ENCODE results near the gene TRMT10A.

The TRMT10A gene

DNA sequence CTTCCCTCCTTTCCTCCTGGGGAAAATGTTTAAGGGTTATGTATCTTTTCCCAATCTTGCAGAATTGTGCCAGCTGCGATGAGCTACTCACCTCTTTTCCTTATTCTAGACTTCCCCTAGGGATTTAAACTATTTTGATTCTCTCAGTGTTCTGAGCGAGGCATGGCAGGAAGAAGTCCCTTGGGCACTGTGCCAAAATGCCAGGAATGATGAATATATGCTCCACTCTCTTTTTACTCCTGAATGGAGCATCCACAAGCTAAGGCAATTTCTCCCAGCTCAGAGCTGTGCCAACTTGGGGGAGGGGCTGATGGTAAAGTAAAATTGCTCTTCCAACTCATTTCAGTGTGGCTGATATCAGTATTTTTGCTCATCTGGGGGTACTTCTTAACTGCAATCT is 57.1 kb downstream of the TRMT10A start:
- Histone ChIP-seq H3K27ac (ENCODE audit: low read length, poor library complexity, severe bottlenecking) (no peak overlapping the region), H3K36me3 (ENCODE audit: control insufficient read depth in 1 of 2, insufficient read depth in 2 of 2, low read depth in 1 of 2, low read length in 2 of 2) (no peaks in the 10 kb centered on the region), H3K23ac (ENCODE audit: low read length in 2 of 2) (no peak overlapping the region), H3K4me3 (ENCODE audit: insufficient read depth in 1 of 2, low read depth in 1 of 2, low read length in 2 of 2) (no peak overlapping the region), H3K18ac (ENCODE audit: low read depth in 1 of 2, low read length in 2 of 2) (no peak overlapping the region), H3K4me1 (ENCODE audit: control insufficient read depth, insufficient read depth, low read depth, low read length) (no peaks in the 10 kb centered on the region), H3K4ac (ENCODE audit: low read depth in 1 of 2, low read length in 2 of 2) (no peak overlapping the region), H3K9me3 (ENCODE audit: control insufficient read depth, low read length) (no peaks in the 10 kb centered on the region), H3K9ac (ENCODE audit: low read length) (no peak overlapping the region), H2AK5ac (ENCODE audit: low read length, severe bottlenecking) (no peak overlapping the region), H3K79me1 (replicated peaks; ENCODE audit: low read length, poor library complexity, severe bottlenecking) (no peaks in the 10 kb centered on the region), H2BK15ac (ENCODE audit: low read depth, poor library complexity, severe bottlenecking) (no peak overlapping the region), H4K8ac (ENCODE audit: low read length) (no peak overlapping the region), H3K14ac (ENCODE audit: low read length in 2 of 2) (no peak overlapping the region), H3K4me2 (ENCODE audit: low read length, poor library complexity, severe bottlenecking) (no peak overlapping the region), H2BK5ac (ENCODE audit: low read depth, low read length, poor library complexity, severe bottlenecking) (no peak overlapping the region), H2BK12ac (ENCODE audit: low read length in 2 of 2) (no peak overlapping the region), H3K27me3 (ENCODE audit: control insufficient read depth in 1 of 2, insufficient read depth in 1 of 2, low read length in 2 of 2) (no peaks in the 10 kb centered on the region), H2BK120ac (ENCODE audit: low read depth, low read length) (no peak overlapping the region), H2AFZ (ENCODE audit: low read depth, low read length) (no peak overlapping the region), H4K91ac (ENCODE audit: low read length) (no peak overlapping the region)
- WGBS: 48% methylated on average over 2 of the region's 2 CpGs
- no peak for DNase-seq

GRCh38 chr4:99504804-99505502 is 58.9 kb downstream of the TRMT10A start:
- Histone ChIP-seq H2BK120ac (ENCODE audit: low read depth, low read length) (no peak overlapping the region), H2BK12ac (ENCODE audit: low read length in 2 of 2) (no peak overlapping the region), H3K9ac (ENCODE audit: low read length) (no peak overlapping the region), H2BK15ac (ENCODE audit: low read depth, poor library complexity, severe bottlenecking) (no peak overlapping the region), H3K4me1 (ENCODE audit: control insufficient read depth, insufficient read depth, low read depth, low read length) (no peaks in the 10 kb centered on the region), H3K79me1 (replicated peaks; ENCODE audit: low read length, poor library complexity, severe bottlenecking) (no peaks in the 10 kb centered on the region), H3K27me3 (ENCODE audit: control insufficient read depth in 1 of 2, insufficient read depth in 1 of 2, low read length in 2 of 2) (no peaks in the 10 kb centered on the region), H3K36me3 (ENCODE audit: control insufficient read depth in 1 of 2, insufficient read depth in 2 of 2, low read depth in 1 of 2, low read length in 2 of 2) (no peaks in the 10 kb centered on the region), H3K4me3 (ENCODE audit: insufficient read depth in 1 of 2, low read depth in 1 of 2, low read length in 2 of 2) (no peak overlapping the region), H4K8ac (ENCODE audit: low read length) (no peak overlapping the region), H2AFZ (ENCODE audit: low read depth, low read length) (no peak overlapping the region), H3K4me2 (ENCODE audit: low read length, poor library complexity, severe bottlenecking) (no peak overlapping the region), H3K27ac (ENCODE audit: low read length, poor library complexity, severe bottlenecking) (no peak overlapping the region), H3K9me3 (ENCODE audit: control insufficient read depth, low read length) (no peaks in the 10 kb centered on the region), H3K18ac (ENCODE audit: low read depth in 1 of 2, low read length in 2 of 2) (no peak overlapping the region), H2BK5ac (ENCODE audit: low read depth, low read length, poor library complexity, severe bottlenecking) (no peak overlapping the region), H3K14ac (ENCODE audit: low read length in 2 of 2) (no peak overlapping the region), H4K91ac (ENCODE audit: low read length) (no peak overlapping the region), H2AK5ac (ENCODE audit: low read length, severe bottlenecking) (no peak overlapping the region), H3K4ac (ENCODE audit: low read depth in 1 of 2, low read length in 2 of 2) (no peak overlapping the region), H3K23ac (ENCODE audit: low read length in 2 of 2) (no peak overlapping the region)
- no peak for DNase-seq
- 81% methylated on average over 3 of the region's 3 CpGs for WGBS

Data from mesenchymal stem cell (in vitro differentiated cells and primary cell).